ENCODE results near the gene ELF2.

- TF ChIP-seq CTCF (IDR thresholded peaks at IDR 0.05) (no peak), EZH2 (IDR thresholded peaks at IDR 0.05) (no peak), EZH2phosphoT487 (IDR thresholded peaks at IDR 0.05) (no peak)
Measured at GRCh38 chr4:139209470-139210063, 32.5 kb upstream of the ELF2 start.
